Medulla oblongata (tissue), 1 donor: ENCODE data around the gene DCLRE1C.
A peak's percentile ranks its signal among the peaks of the same experiment; 100 is the strongest.
"Not testable (repeated sequence)": the region's sequence is repeated elsewhere in the genome, so short reads cannot be mapped to it uniquely, and the experiment has no call there.

ENCODE experiments used
- DNase-seq: peaks from one replicate; pipeline ENCODE4 v3.0.0-alpha.2; 2015; ENCODE audit errors: extremely low spot score

DCLRE1C gene

GRCh38 chr10:14945108-14945507 is 8.8 kb downstream of the DCLRE1C start:
- DNase-seq, result no peak

DNA sequence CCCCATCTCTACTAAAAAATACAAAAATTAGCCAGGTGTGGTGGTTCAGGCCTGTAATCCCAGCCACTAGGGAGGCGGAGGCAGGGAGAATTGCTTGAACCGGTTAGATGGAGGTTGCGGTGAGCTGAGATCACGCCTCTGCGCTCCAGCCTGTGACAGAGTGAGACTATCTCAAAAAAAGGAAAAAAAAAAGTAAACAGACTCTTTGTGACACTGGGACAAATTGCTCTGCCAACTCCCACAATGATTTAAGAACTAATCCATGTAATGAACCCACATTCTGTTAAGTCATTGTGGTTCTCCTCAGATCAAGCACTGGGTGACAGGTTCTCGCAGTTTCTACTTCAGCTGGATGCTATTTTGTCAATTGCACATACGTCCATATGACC is 11.0 kb downstream of the DCLRE1C start:
- DNase-seq, result not testable (repeated sequence)

DNA sequence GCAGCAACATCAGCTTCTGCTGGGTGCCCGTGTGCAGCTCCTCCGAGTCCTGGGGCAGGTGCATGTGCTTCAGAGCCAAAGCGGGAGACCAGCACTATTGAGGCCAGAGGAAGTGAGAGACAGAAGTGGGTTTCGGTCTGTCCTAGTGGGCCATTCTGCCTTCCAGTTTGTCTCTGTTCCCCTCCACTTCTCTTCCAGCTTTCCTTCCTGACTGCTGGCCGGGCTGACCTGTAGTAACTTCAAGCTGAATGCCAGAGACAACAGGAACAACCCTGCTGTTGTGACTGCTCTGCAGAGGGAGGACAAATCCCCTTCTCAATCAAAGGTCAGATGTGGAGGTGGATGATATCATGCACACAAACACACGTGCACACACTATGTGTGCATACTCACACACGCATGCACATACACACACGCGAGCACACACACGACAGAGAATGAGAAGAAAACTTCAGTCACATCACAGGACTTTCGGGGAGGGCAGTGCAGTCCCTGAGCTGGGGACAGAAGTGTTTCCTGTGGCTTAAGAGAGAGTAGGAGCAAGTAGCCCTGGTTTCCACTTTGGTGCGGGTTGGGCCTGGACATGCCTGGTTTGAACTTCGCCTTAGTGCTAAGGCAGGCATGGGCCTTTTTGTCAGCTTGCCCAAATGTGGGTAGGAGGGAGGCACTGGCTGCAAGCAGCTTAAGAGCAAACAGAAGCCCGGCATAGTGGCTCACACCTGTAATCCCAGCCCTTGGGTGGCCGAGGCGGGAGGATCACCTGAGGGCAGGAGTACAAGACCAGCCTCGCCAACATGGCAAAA is 11.5 kb downstream of the DCLRE1C start:
- not testable (repeated sequence) for DNase-seq

GRCh38 chr10:14938971-14939370 is 14.9 kb downstream of the DCLRE1C start:
- not testable (repeated sequence) for DNase-seq

DNA sequence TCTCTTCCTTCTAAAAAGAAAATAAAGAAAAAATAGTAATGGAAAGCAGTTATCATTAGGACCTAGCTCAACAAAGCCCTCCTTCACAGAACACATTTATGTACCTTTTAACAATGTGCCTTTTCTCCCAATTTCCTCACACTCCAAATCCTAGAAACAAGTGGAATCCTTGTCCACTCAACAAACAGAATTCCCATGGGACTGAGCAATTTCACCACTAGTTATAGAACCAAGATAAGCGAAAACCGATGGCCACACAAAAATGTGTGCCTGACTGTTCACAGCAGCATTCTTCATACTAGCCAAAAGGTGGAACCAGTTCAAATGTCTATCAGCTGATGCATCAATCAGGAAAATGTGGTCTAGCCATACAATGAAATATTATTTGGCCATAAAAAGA is 17.3 kb downstream of the DCLRE1C start:
- no peak for DNase-seq

GRCh38 chr10:14930610-14931009 is 23.3 kb downstream of the DCLRE1C start:
- DNase-seq, result no peak

DNA sequence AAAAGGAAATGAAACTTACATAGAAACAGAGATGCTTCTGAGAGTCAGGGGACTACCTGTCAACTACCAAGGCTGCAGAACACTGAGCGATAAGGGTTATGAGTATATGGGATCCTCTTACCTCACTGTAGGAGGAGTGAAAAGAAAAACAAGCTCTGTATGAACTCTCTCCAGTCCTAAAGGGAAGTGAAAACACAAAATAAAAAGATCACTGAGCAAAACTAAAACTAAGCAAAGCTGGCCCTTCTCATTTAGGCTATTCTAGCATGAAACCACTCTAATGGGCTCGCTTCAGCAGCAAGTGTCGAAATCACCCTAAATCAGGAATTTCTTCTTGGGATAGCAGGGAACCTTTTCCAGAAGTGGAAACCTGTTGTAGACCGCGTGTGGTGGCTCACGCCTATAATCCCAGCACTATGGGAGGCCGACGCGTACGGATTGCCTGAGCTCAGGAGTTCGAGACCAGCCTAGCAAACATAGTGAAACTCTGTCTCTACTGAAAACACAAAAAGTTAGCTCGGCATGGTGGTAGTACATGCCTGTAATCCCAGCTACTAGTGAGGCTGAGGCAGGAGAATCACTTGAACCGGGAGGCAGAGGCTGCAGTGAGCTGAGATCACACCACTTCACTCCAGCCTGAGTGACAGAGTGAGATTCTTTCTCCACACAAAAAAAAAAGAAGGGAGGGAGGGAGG is 27.0 kb downstream of the DCLRE1C start:
- DNase-seq, result peak; percentile 4

- DNase-seq, result no peak
Observed at GRCh38 chr10:14926061-14926470, 27.8 kb downstream of the DCLRE1C start.

- no peak for DNase-seq
Observed at GRCh38 chr10:14925268-14925667, 28.6 kb downstream of the DCLRE1C start.

- DNase-seq, result no peak
Observed at GRCh38 chr10:14924013-14924412, 29.9 kb downstream of the DCLRE1C start.

GRCh38 chr10:14918964-14919363 is 34.9 kb downstream of the DCLRE1C start:
- no peak for DNase-seq

DNA sequence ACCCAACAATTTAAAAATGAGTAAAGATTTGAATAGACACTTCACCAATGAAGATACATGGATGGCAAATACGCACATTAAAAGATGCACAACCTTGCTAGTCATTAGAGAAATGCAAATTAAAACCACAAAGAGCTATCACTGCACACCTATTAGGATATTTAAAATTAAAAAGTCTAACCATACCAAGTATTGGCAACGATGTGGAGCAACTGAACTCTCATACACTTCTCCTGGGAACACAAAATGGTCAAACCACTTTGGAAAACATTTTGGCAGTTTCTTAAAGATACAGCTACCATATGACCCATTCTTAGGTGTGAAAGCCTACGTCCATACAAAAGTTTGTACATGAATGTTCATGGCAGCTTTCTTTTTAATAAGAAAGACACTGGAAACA is 36.1 kb downstream of the DCLRE1C start:
- DNase-seq, result no peak

GRCh38 chr10:14916600-14916999 is 37.3 kb downstream of the DCLRE1C start:
- no peak for DNase-seq

GRCh38 chr10:14911801-14912200 is 42.1 kb downstream of the DCLRE1C start:
- DNase-seq, result no peak

DNA sequence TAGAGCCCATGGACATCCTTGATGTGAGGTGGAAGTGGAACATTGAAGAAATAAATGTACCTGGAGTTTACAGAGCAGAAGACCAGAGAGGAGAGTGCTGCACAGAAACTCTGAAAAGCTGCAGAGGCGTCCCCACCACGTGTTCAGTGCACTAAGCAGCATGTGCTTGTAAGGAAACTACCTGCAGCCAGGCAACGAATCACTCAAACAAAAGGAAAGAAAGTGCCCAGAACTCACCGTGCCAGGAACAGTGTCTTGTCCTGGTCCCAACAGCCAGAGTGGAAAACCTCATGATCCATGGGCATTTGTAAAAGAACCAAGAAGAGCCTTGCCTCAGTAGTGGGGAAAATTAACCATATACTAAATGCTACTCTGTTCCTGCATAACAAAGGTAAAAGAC is 42.9 kb downstream of the DCLRE1C start:
- DNase-seq, result no peak

DNA sequence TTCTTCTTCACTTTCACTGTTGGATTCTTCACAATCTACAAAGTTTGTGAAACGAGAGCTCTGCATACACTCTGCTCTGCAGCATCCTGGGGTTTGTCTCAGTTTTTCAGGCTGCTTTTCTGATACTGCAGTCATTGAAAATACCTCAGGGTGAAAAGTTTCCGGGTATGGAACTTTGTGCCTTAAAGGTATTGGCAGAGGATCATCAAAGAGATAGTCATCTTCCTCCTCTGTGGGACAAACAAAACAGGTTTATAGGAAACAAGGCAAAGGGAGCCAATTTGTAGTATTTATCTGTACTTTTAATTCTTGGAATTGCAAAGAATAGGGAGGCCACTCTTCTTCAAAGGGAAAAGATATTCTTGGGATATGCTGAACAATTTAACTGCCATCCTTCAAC is 44.8 kb downstream of the DCLRE1C start:
- DNase-seq, result no peak

GRCh38 chr10:14907591-14907990 is 46.3 kb downstream of the DCLRE1C start:
- DNase-seq, result not testable (repeated sequence)

DNA sequence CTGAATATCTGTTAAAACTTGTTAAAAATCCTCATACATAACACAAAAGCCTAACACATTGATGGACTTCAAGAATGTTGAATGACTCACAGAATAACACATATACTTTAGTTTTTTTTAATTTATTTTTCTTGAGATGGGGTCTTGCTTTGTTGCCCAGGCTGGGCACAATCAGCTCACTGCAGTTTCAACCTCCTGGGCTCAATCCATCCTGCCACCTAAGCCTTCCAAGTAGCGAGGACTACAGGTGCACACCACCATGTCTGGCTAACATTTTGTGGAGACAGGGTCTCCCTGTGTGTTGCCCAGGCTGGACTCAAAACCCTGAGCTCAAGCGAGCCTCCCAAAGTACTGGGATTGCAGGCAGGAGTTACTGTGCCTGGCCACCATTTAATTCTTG is 47.1 kb downstream of the DCLRE1C start:
- DNase-seq, result no peak

DNA sequence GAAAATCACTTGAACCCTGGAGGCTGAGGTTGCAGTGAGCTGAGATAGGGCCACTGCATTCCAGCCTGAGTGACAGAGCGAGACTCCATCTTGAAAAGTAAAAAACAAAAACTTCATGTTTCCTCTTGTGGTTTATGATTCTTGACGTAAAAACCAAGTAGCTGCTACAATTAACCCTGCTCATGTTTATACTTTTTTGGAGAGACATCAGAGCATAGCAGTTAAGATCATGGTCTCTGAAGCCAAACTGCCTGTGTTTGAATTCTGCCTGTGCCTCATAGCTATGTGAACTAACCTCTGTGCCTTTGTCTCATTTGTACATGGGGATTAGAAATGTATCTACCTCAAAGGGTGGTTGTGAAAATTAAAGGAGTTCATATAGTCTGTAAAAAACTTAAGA is 48.0 kb downstream of the DCLRE1C start:
- no peak for DNase-seq

DNA sequence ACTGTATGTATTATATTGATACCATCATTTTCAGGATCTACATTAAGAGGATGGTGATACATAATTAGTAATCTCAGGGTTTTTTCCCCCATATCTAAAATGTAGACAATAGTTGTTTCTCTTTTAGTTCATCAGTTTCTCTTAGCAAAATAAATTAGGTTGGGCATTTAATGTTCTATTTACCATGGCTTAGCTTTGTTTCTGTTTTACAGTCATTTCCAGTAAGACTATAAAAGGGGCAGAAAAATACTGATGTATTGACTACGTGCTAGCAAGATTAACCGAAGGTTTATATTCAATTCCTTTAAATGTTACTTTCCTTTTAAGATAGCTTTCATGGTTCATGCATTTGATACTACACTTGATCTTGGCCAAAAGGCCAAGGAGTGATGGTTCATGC is 49.0 kb downstream of the DCLRE1C start:
- no peak for DNase-seq

DNA sequence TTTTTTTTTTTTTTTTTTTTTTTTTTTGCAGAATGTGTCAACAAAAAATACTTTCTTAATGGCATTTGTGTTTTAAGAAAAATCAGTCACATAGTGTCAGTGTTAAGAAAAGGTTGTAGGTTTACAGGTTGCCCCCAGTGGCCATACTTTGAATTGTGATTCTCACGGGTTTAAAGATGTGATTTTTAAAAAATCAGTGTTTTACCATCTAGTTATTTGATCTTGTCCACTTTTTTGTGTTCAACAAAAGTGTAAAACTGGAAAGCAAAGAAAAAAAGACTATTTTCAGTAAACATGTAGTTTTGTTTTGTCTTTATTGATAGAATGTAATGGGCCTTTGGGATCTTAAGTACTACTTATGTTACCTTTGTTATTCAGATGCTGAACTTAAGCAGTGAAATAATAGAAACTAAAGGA is 49.6 kb downstream of the DCLRE1C start:
- no peak for DNase-seq

DNA sequence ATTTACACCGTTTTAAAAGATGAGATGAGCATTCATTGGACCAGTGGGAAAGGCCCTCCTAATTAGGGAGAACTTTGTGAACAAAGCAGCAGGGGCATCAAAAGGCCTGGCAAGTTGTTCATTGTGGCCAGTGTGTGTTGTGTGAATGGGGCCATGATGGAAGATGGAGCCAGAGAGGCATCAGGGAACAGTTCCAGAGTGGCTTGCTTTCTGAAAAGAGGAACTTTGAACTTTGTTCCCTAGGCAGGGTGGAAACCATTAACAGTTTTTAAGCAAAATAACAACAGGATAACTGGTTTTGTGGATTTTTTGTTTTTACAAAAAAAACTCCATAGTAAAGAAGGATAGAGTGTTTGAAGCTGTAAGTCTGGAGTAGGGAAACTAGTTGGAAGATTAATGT is 62.7 kb downstream of the DCLRE1C start:
- DNase-seq, result no peak

DNA sequence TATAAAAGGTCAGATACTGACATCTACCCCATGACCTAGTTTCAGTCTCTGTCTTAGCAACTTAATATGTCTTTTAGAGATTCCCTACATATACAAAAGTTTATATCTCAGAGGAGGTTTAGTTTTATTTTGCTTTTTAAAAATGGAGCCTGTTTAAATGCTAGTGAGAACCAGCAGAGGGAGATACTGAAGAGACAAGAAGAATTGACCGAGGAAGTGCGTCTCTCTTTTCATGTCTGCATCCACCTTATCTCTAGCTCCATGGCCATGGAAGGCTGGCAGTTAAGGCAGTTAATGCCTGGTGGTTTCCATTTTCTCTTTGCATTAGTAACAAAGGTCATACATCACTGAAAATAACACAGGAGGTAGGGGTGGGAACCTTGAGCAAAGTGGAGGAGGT is 64.6 kb downstream of the DCLRE1C start:
- no peak for DNase-seq
